A673 (cell line): Measurements from ENCODE around the gene SLC39A8. TPM values are rescaled to one million over a fixed set of nuclear protein-coding genes. Genes with fewer than 3 reads are reported as not detected.

Experiments used
- BruUV-seq: library from RNA; stranded (reverse); fragments of 400-500 nt; replicated peaks from 2 replicates; lab custom pipeline; 2021; lab: Mats Ljungman, UMichigan
- CTCF ChIA-PET: fragments of 300-600 bp; sonication (Branson Sonifier 250); formaldehyde crosslinking; loops from one replicate; lab custom pipeline; 2022; ENCODE audit warnings: antibody characterized with exemption; lab: Charles Lee
- POLR2A ChIA-PET: fragments of 300-600 bp; sonication (Branson Sonifier 250); formaldehyde crosslinking; loops from one replicate; lab custom pipeline; 2022; ENCODE audit warnings: antibody characterized with exemption; ENCODE audit not compliant: low non-redundant PET; lab: Charles Lee
- DNase-seq: peaks from one replicate; pipeline ENCODE4 v3.0.0-alpha.2; 2015; ENCODE audit warnings: low spot score
- H3K27ac ChIP-seq: fragments of 200-600 bp; sonication (generic); 2 replicates; pipeline ENCODE4 v1.5.1; 2016; ENCODE audit warnings: mixed run types, low read depth, mild to moderate bottlenecking, mixed read lengths, antibody characterized with exemption, low read length; ENCODE audit not compliant: poor library complexity, severe bottlenecking
- H3K27me3 ChIP-seq: fragments of 200-600 bp; sonication (generic); replicated peaks from 2 replicates; pipeline ENCODE4 v1.6.1; 2017; ENCODE audit warnings: mixed run types, low read depth, mild to moderate bottlenecking, mixed read lengths, antibody characterized with exemption, low read length; ENCODE audit not compliant: insufficient read depth, poor library complexity
- H3K36me3 ChIP-seq: fragments of 200-600 bp; sonication (generic); 2 replicates; pipeline ENCODE4 v1.6.1; 2016; ENCODE audit warnings: mixed run types, mild to moderate bottlenecking, mixed read lengths, antibody characterized with exemption, low read length; ENCODE audit not compliant: insufficient read depth, poor library complexity, severe bottlenecking
- H3K4me1 ChIP-seq: fragments of 200-600 bp; sonication (generic); 2 replicates; pipeline ENCODE4 v1.6.1; 2017; ENCODE audit warnings: mixed run types, mild to moderate bottlenecking, mixed read lengths, antibody characterized with exemption, low read length; ENCODE audit not compliant: insufficient read depth, poor library complexity, severe bottlenecking
- H3K4me3 ChIP-seq: fragments of 200-600 bp; sonication (generic); 2 replicates; pipeline ENCODE4 v1.5.1; 2016; ENCODE audit warnings: low read depth, mixed run types, mild to moderate bottlenecking, mixed read lengths, low read length; ENCODE audit not compliant: poor library complexity, severe bottlenecking
- H3K9me3 ChIP-seq: fragments of 200-600 bp; sonication (generic); 2 replicates; pipeline ENCODE4 v1.6.1; 2016; ENCODE audit warnings: mixed run types, low read depth, mild to moderate bottlenecking, mixed read lengths, antibody characterized with exemption, low read length; ENCODE audit not compliant: poor library complexity, severe bottlenecking
- CTCF ChIP-seq: fragments of 300-800, 200-600 bp; sonication (generic); conservative IDR thresholded peaks from 2 replicates; pipeline ENCODE4 v1.5.1; 2017; ENCODE audit warnings: low read depth, mild to moderate bottlenecking, antibody characterized with exemption, low read length, moderate library complexity, mixed read lengths
- EZH2 ChIP-seq: fragments of 200-600 bp; sonication (generic); IDR thresholded peaks from 2 replicates; pipeline ENCODE4 v1.6.1; 2017; ENCODE audit warnings: borderline replicate concordance, low read depth, mild to moderate bottlenecking, mixed read lengths, antibody characterized with exemption, low read length; ENCODE audit not compliant: poor library complexity, severe bottlenecking
- intact Hi-C: fragments of 100-400 bp; cut with micrococcal nuclease; formaldehyde crosslinking; loops from one replicate; pipeline ENCODE4 v1.10.0; 2022; ENCODE audit not compliant: unreplicated experiment
- total RNA-seq: library from RNA; stranded (reverse); gene quantifications from 2 replicates; pipeline ENCODE4 v1.2.3, GENCODE V29; 2021

The SLC39A8 gene
- total RNA-seq, 1 experiment from 2014 or later, result 12.3 TPM

GRCh38 chr4:102218656-102219055, 126.6 kb downstream of the SLC39A8 start:
- CTCF ChIA-PET, result no interaction called here
- POLR2A ChIA-PET, result no interaction called here

GRCh38 chr4:102217775-102218355, 127.4 kb downstream of the SLC39A8 start:
- H3K9me3 ChIP-seq, result no peaks in the 10 kb centered on the region
- CTCF ChIA-PET, result no interaction called here
- POLR2A ChIA-PET, result no interaction called here
- no TSS peak for BruUV-seq
- no peaks in the 10 kb centered on the region for H3K4me1 ChIP-seq
- TF ChIP-seq CTCF (no peak), EZH2 (no peak)
- DNase-seq, result no peak
- H3K36me3 ChIP-seq, result no peaks in the 10 kb centered on the region
- no peak overlapping the region for H3K4me3 ChIP-seq
- H3K27ac ChIP-seq, result no peak overlapping the region
- no peaks in the 10 kb centered on the region for H3K27me3 ChIP-seq
- intact Hi-C loops, result no loop called here

More at GRCh38 chr4:102218656-102219055, 126.6 kb downstream of the SLC39A8 start:
- no peaks in the 10 kb centered on the region for H3K9me3 ChIP-seq
- intact Hi-C loops, result no loop called here
- no peak for TF ChIP-seq EZH2
- no peak for TF ChIP-seq CTCF
- no peaks in the 10 kb centered on the region for H3K36me3 ChIP-seq
- no peaks in the 10 kb centered on the region for H3K4me1 ChIP-seq
- no peak overlapping the region for H3K27ac ChIP-seq
- BruUV-seq, result no TSS peak
- no peak overlapping the region for H3K4me3 ChIP-seq
- no peaks in the 10 kb centered on the region for H3K27me3 ChIP-seq
- no peak for DNase-seq

GRCh38 chr4:102217345-102217744, 127.9 kb downstream of the SLC39A8 start:
- DNase-seq, result no peak
- no peak for TF ChIP-seq EZH2
- no peak for TF ChIP-seq CTCF
- Histone ChIP-seq H3K4me1 (no peaks in the 10 kb centered on the region), H3K27ac (no peak overlapping the region), H3K4me3 (no peak overlapping the region), H3K9me3 (no peaks in the 10 kb centered on the region), H3K27me3 (no peaks in the 10 kb centered on the region), H3K36me3 (no peaks in the 10 kb centered on the region)
- intact Hi-C loops, result no loop called here
- ChIA-PET CTCF (no interaction called here), POLR2A (no interaction called here)
- no TSS peak for BruUV-seq
